IPS-11a (cell line): ENCODE measurements around the gene EGFLAM.

Source experiments
- H3K4me3 ChIP-seq: one replicate; pipeline ENCODE4 v1.5.1; 2013; ENCODE audit warnings: low read depth, low read length, control low read depth

Gene EGFLAM

DNA sequence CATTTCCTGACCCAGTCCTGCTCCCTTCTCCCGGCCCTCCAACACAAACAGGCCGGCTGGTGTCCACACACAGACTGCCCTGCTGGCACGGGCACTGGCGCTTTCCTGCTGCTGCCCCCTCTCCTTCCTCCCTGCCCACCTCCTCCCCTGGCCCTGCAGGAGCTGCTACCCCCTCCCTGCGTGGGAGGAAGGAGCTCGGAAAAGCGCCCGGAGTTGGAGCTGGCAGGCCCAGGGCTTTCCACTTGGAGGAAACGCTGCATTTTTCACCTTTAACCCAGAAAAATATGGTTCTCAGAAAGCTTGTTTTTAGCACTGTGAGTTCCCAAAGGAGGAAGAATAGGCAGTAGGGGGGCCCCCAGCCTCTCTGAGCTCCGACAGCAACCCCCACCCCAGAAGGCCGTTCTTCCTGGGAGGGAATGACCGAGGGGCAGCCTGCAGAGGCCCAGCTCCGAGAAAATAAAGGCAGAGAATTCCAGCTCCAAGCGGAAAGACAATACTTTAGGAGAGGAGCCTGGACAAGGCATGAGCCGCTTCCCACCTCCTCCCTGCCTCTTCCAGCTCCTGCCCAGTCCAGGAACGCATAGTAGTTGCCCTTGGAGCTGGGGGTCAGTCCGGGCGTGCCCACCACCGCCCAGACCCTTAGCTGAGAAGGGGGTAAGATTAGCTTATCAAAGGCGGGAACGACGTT is 209.1 kb downstream of the EGFLAM start:
- no peak overlapping the region for H3K4me3 ChIP-seq

DNA sequence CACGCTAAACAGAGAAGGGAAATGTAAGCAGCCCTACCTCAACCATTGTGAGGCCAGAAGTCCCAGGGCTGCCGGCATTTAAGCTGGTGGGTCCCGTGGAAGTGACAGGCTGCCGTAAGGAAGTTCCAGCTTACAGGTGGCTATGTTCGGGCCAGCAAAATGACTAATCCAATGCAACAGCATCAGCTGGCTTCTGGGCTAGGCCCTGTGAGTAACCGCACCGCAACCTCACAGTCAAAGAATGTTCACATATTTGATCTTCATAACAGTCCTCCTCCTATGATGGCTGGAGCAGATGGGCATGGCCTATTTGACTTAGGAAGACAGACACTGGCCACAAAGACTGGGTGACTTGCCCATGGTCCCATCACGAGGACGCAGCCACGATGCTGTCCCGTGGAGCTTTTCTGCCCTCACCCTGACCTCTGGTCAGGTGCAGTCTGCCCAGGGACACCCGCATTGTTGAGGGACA is 209.9 kb downstream of the EGFLAM start:
- no peak overlapping the region for H3K4me3 ChIP-seq

DNA sequence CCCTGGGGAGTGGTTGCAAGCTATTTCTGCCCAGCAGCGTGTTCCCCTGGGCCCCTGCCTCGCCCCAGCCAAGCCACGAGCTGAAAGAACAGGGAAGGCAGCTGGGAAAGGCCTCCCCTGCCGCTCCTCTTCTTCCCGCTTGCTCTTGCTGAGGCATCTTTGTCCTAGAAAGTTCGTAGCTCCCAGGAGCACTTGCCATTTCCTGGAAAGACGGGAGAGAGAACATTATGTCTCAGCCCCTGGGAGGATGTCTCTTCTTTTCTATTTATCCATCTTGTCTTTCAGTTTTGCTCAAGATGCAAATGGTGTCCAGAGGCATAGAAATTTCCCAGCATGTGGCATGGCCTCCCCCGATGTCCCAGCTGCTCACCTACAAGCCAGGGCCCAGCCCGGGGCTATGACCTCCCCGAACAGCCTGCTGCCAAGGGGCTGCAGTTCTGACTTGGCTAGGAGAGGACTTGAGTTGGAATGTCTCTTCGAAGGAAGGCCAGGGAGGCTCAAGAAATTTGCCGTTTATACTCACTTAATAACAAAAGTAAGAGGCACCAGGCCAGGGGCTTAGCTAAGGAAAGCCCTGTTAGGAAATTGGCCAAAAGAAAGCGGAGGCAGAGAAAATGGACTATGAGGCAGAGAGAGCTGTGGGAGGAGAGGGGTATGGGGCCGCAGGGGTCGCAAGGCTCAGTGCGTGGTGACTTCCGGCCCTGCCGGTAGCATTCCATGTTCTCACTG is 210.8 kb downstream of the EGFLAM start:
- no peak overlapping the region for H3K4me3 ChIP-seq

DNA sequence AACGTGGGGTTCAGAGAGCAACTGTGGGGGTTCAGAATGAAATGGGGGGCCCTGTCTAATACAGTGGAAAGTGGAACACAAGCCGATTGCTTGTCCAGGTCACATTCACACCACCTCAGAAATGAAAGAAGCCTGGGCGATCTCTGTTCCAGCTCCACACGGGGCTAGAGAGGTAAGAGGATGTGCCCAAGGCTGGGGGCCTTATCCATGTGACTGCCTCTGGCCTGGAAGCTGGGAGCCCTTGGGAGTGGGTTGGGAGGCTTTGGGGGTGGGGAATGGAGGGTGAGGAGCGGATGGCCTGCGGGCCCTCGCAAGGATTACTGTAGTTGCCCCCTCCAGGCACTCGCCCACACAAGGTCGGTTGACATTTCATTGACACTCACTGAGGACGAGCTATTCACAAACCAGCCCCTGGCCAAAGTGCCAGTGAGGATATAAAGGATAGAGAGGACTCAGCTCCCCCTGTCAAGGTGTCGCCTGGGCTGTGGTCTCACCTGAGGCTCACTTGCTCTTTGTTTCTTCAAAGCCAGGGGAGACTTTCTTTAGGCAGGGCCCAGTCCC is 211.4 kb downstream of the EGFLAM start:
- H3K4me3 ChIP-seq = no peak overlapping the region

DNA sequence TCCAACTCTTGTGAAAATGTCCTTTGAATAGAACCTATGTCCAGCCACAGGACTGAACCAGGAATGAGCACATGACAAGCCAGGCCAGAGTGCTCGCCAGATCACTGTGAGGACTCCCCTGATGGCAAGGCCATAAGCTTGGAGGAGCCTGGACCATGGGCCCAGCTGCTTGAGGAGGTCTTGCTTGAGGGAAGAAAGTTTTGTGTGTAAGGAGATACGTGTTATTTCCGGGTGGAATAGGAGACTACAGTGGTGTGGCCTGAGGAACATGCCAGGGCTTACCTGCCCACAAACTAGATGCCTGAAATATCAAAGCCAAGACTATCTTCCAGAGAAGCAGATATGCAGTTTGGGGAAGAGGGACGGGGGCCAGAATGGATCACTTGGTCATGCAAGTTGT is 213.3 kb downstream of the EGFLAM start:
- H3K4me3 ChIP-seq = no peak overlapping the region

DNA sequence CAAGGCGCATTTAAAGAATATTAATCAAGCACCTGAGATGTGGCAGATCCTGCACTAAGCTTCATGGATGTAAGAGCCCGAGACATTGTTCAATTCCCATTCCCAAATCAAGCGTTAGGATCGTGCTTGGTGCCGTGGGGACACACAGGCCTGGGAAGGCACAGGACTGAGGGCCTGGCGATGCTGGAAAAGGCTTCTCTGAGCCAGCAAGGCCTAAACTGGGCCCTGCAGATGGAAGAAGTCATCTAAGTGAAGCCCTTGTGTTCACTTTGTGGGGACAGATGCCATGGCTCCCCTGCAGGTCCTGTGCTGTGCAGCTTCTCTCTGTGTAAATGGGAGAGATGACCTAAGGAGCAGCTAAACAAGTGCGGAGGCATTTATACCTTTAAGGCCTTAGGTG is 214.2 kb downstream of the EGFLAM start:
- H3K4me3 ChIP-seq = no peak overlapping the region

DNA sequence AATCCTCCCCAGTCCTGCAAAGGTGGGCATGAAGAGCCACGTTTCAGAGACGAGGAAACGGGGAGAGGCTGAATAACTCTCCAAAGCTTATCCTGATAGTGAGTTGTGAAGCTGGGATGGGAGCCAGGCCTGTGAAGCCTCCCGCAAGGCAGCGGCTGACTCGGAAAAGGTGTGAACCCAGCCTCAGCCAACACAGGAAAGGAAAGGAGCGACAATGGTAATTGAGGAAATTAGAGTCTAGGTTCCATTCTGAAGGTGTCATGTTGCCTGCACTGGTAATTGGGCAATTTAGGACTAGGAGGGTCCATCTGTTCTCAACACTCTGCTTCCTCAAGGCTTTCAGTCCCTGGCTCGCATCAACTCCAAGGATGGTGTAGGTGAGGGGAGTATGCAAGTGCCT is 214.6 kb downstream of the EGFLAM start:
- no peak overlapping the region for H3K4me3 ChIP-seq

DNA sequence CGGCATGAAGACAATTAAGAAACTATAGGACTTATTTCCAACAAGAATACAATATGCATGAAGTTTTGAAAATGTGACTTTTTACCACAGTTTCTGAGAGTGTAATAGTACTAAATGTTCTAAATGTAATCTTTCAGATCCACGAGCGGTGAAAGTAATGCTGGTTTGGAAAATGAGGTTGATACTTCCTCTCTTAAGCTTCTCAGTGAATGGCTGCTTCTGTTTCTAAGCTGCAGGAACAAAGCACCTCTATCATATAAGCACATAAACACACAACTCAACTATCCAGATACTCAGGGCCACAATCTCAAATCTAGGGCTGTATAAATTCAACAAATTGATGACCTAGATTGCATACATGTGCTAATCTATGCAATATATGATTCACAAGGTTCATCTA is 219.8 kb downstream of the EGFLAM start:
- H3K4me3 ChIP-seq = no peak overlapping the region

DNA sequence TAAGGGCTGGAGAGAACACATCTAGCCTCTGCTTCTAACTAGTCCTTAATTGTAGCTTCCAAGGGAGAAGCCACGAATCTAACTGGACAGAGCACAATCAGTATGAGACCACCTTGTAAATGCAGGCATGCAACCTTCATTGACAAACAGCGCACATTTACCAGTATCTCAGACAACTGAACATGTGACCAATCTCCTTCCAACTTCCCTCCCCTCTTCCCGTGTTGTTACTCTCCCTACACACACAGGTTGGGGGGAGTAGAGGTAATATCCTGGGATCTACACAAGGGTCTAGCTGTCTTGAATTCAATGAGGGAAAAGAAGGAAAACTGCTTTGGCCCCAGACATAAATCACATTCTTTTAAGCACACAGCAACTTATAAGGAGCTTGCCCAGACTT is 220.5 kb downstream of the EGFLAM start:
- H3K4me3 ChIP-seq = no peak overlapping the region

DNA sequence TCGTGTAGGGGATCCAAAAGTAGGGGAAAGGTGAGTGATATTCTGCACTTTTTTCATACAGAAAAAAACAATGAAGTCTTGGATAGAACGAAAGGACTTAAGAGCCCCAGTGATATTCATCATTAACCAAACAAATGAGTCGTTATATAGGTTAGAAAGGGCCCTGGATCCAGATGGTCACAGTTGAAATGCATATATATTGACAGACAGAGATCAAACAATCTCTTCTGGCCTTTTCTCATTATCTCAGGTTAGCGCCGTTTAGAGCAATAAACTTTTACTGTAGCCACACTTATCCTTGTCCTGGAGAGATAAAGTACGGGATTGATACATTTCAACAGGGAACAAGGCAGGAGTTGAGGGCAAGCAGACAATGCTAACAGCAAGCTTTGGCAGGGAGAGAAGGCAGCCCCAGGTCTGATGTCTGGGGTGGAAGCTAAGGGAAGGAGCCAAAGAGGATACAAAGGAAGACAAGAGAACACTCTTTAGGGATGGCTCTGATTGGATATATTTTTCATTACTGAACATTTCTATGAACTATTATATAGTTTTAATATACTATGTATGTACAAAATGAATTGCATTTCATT is 221.1 kb downstream of the EGFLAM start:
- no peak overlapping the region for H3K4me3 ChIP-seq

DNA sequence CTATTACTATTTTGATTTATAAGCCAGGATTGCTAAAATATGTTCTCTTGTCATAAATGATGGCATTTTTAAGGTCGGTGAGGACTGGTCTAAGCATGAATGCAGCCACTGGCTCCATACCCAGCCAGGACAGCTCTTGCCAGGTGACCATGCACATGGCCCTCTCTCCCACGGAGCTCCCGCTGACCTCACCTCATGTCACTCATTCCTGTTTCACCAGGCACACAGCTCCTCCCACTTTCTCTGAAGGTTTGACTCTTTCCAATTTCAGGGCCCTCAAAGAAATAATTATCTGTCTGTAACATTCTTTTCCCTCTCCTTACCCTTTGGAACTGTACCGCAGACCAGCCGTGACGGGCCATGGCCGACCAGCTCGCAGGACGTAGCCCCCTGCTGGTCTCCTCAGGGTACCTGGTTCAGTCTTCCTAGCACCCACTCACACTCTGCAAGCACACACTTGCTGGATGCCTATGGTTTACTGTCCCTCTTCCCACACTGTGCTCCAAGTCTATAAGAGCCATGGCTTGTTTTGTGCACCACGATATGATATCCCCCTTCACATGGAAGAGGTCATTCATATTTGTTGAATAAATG is 225.5 kb downstream of the EGFLAM start:
- H3K4me3 ChIP-seq = no peak overlapping the region

DNA sequence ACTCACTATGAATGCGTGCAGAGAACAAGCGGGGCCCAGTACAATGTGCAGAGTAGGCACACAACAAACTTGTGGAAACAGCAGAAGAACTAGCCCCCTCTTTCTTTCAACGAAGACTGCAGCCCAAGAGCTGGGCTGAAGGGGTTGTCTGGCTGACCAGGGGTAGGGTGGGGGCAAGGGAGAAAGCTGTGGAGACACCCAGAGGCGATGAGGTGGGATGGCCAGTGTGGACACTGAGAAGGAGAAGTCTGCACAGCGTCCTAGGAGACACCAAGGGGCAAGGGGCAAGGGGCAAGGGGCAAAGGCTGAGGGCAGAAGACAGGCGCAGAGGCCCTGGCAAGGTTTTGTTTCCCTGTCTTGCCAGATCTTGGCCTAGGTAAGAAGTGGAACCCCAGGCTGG is 235.8 kb downstream of the EGFLAM start:
- no peak overlapping the region for H3K4me3 ChIP-seq

DNA sequence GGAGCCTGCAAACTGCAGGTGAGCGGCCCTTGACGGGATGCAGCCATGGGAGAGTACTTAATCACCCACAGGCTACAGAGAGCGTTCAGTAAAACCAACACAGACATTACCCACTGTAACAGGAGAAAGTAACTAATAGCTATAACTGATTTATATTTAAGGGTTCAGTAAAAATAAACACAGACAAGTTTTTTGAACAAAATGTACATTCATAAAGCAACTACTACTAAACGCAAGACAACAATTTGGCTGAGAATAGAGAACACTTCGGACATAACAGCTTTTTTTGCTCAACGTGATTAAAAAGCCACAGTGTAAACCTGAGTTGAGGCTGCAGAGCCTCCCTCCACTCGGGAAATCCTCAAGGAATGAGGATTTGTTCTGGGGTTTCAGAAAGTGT is 236.4 kb downstream of the EGFLAM start:
- no peak overlapping the region for H3K4me3 ChIP-seq

DNA sequence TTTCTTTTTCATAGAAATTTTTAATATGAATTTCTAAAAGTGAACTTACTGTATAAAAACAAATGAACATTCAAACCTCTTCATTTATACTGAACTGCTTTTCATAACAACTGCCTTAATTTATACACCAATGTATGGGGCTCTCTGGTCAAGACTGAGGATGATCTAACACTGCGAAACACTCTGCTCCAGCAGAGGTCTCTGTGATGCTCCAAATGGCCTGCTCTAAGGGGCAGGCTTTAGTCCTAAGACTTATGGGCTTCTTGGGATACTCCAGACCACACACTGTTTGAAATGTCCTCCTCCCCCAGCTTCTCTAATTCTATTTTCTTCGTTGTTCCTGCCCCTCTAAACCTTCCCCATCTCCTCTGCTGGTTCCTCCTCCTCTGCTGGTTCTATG is 239.6 kb downstream of the EGFLAM start:
- H3K4me3 ChIP-seq = no peak overlapping the region

DNA sequence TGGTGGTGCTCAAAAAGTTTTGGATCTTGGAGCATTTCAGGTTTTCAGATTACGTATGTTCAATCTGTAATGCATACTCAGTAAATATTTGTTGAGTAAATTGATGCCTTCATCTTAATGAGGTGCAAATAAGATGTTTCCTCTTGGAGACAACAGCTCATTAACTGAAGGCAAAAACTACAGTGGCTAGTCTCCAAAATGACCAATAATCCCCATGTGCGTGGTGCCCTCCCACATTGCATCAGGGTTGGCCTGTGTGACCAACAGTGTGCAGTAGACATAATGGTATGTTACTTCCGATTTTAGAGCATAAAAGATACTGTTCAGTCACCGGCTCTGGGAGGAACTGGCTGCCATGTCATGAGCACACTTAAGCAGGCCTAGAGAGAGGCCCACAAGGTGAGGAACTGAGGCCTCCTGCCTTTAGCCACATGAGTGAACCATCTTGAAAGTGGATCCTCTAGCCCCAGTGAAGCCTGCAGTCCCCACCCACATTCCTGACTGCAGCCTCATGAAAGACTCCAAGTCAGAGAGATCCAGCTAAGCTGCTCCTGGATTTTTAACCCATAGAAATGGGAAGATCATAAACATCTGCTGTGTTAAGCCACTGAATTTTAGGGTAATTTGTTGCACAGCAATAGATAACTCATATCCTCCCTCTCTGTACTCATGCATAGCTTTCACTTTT is 242.4 kb downstream of the EGFLAM start:
- no peak overlapping the region for H3K4me3 ChIP-seq

DNA sequence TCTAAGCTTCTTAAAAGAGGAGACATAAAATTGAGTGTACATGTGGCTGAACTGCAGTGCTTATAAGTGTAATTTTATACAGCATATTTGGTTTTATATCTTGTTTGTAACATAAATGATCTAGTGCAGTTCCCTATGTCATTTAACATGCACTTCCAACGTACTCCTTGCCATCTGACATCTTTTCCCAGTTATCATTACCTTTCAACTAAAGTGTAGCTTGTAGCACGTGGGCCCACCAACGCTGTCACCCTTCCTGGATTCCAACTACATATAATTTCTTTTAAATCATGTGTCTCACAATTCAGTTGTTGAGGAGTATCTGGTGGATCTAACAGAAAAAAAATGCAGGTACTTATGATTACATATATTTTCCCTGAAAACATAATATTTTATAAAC is 247.9 kb downstream of the EGFLAM start:
- H3K4me3 ChIP-seq = no peak overlapping the region

DNA sequence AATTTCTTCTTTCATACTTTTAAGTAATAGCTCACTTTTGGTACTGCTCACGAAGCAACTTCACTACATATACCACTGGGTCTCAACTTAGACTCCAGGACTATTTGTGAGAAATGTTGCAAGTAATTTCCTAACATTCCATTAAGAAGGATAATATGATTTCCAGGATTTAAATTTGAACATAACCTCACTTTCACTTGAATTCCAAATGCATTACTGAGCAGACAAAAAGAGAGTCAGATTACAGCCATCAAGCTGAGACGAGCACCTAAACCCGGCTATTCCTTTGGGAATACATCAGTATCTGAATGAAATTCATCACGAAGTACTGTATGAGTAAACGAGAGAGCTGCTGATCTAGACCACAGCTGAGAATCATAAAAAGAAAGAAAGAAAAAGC is 250.8 kb downstream of the EGFLAM start:
- H3K4me3 ChIP-seq = no peak overlapping the region
